Peyer's patch (tissue), 4 donors: Measurements from ENCODE around the gene PVALB.

ENCODE experiments used
- POLR2A ChIP-seq, 2 donors: fragments of 450-650 bp; IDR thresholded peaks; one replicate each; pipeline ENCODE4 v1.5.1; 2017; ENCODE audit warnings: antibody characterized with exemption in 2 of 2, mild to moderate bottlenecking in 2 of 2, moderate library complexity in 2 of 2
- TF ChIP-seq, protein P1 (sequence below), 6 experiments: fragments of 450-650 bp in 4 of 6; fragments of 200-600 bp in 2 of 6; sonication (generic) in 1 of 6; IDR thresholded peaks; one replicate each; pipeline ENCODE4 v1.5.1; 2017 to 2019; ENCODE audit warnings: antibody characterized with exemption in 6 of 6, mild to moderate bottlenecking in 3 of 6, moderate library complexity in 1 of 6

DNA sequence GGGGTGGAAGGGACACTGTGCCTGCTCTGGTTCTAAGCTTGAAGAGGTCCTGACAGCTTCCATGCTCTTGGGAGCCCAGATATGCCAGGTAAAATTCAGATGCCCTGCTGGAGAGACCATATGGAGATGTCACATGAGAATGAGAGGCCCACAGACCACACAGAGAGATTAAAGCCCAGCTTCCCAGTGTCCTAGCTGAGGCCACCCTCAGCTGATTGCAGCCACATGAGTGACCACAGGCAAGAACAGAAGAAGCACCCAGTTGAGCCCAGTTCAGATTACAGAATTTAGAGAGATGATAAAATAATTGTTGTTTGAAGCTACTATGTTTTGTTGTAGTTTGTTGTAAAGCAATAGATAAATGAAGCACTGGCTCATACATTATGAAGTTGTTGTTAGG lies 14.4 kb upstream of the PVALB start:
- no peak for TF ChIP-seq POLR2A (IDR thresholded peaks at IDR 0.05)
- TF ChIP-seq, protein P1, sequence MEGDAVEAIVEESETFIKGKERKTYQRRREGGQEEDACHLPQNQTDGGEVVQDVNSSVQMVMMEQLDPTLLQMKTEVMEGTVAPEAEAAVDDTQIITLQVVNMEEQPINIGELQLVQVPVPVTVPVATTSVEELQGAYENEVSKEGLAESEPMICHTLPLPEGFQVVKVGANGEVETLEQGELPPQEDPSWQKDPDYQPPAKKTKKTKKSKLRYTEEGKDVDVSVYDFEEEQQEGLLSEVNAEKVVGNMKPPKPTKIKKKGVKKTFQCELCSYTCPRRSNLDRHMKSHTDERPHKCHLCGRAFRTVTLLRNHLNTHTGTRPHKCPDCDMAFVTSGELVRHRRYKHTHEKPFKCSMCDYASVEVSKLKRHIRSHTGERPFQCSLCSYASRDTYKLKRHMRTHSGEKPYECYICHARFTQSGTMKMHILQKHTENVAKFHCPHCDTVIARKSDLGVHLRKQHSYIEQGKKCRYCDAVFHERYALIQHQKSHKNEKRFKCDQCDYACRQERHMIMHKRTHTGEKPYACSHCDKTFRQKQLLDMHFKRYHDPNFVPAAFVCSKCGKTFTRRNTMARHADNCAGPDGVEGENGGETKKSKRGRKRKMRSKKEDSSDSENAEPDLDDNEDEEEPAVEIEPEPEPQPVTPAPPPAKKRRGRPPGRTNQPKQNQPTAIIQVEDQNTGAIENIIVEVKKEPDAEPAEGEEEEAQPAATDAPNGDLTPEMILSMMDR (IDR thresholded peaks at IDR 0.05), result no peak
